GM18519 (cell line): ENCODE measurements around the gene FBXW8.

Experiments
- ATAC-seq: cut with Tn5 transposase; IDR thresholded peaks from one replicate; pipeline ENCODE4 v1.9.1; 2021; ENCODE audit warnings: mild to moderate bottlenecking, moderate library complexity; ENCODE audit not compliant: unreplicated experiment, low FRiP score

The FBXW8 gene

GRCh38 chr12:116950628-116951325 is 40.0 kb downstream of the FBXW8 start:
- no peak for ATAC-seq

- ATAC-seq = no peak
These were observed 44.1 kb downstream of the FBXW8 start for GRCh38 chr12:116954710-116955381.

GRCh38 chr12:116955382-116956021 is 44.8 kb downstream of the FBXW8 start:
- no peak for ATAC-seq

GRCh38 chr12:116958402-116959197 is 47.9 kb downstream of the FBXW8 start:
- ATAC-seq = no peak

- no peak for ATAC-seq
These were observed 48.4 kb downstream of the FBXW8 start for GRCh38 chr12:116959198-116959460.

- ATAC-seq = peak; percentile 95
These were observed 49.2 kb downstream of the FBXW8 start for GRCh38 chr12:116959845-116960514.

- ATAC-seq = no peak
These were observed 51.4 kb downstream of the FBXW8 start for GRCh38 chr12:116962197-116962596.

- ATAC-seq = no peak
These were observed 52.1 kb downstream of the FBXW8 start for GRCh38 chr12:116962783-116963356.

GRCh38 chr12:116964054-116965050 is 53.6 kb downstream of the FBXW8 start:
- ATAC-seq = no peak

GRCh38 chr12:116968986-116969385 is 58.2 kb downstream of the FBXW8 start:
- ATAC-seq = no peak

GRCh38 chr12:116969615-116970585 is 59.1 kb downstream of the FBXW8 start:
- no peak for ATAC-seq

GRCh38 chr12:116971222-116971621 is 60.5 kb downstream of the FBXW8 start:
- ATAC-seq = no peak

GRCh38 chr12:116975779-116976393 is 65.1 kb downstream of the FBXW8 start:
- ATAC-seq = no peak

- no peak for ATAC-seq
These were observed 67.0 kb downstream of the FBXW8 start for GRCh38 chr12:116977465-116978380.

- no peak for ATAC-seq
These were observed 68.2 kb downstream of the FBXW8 start for GRCh38 chr12:116978791-116979508.

- ATAC-seq = no peak
These were observed 69.3 kb downstream of the FBXW8 start for GRCh38 chr12:116980083-116980482.
